GM10266 (cell line): ENCODE data around the gene SNORC.

Experiments used
- DNase-seq: peaks from one replicate; pipeline ENCODE4 v3.0.0; 2012; ENCODE audit errors: extremely low spot score
- CTCF ChIP-seq: IDR thresholded peaks from 2 replicates; pipeline ENCODE4 v1.5.1; 2012; ENCODE audit warnings: mild to moderate bottlenecking, low read depth; ENCODE audit not compliant: control insufficient read depth, insufficient read depth; ENCODE audit errors: missing control alignments

Gene SNORC

DNA sequence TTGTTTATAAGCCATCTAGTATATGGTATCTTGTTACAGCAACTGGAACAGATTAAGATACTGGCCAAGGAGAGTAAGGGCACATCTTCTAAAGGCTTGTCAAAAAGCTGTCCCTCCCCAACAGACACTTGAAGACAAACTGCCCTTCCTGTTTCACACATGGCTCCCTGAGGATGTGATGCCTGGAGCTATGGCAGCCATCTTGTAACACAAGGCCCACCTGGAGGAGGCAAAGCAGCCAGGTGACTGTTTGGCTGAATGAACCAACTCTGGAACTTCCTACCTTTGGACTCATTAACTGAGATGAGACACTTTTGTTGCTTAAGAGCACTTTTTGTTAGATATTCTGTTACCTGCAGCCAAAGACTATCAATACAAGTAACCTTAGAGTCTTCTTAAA is 54.4 kb downstream of the SNORC start:
- no peak for TF ChIP-seq CTCF

GRCh38 chr2:232925153-232925820 is 55.2 kb downstream of the SNORC start:
- DNase-seq: no peak
- TF ChIP-seq CTCF: no peak

More for the DNA sequence above, 54.4 kb downstream of the SNORC start:
- DNase-seq: no peak

DNA sequence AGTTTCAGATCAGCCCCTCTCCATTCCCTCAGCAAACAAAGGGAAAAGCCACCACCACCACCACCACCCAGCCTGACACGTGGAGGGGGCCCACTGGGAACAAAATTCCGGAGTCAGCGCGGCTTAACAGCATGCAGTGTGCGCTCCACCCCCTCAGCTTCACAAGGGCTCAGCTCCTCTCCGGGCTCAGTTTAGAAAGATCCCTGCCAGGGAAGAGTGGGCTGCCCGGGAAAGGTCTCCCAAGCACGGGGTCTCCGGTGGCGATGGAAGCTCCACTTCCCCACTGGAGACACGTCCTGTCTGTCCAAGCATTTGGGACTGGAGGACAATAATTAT is 55.7 kb downstream of the SNORC start:
- TF ChIP-seq CTCF: no peak
- DNase-seq: no peak

DNA sequence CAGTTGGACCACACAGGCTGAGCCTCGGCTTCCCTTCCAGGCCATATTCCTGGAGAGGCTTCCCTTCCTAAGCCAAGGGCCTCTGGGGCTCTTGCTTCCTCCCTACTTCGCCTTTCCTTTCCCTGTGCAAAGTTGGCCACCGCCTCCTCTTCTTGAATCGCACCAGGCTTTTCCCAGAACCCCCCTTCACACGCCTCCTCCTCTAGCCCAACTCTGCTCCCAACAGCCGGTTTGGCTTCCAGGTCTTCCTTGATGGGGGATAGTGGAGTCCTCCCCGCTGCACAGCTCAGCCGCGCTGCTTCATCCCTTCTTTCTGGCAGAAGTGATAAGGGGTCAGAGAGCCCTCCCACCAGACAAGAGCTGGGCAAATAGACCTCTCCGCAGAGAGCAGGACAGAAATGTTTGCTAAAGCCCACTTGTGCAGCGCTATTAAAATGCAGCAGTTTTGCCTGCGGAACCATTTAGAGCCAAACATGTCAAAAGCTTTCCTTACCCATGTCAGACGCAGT is 56.4 kb downstream of the SNORC start:
- no peak for TF ChIP-seq CTCF
- DNase-seq: no peak

DNA sequence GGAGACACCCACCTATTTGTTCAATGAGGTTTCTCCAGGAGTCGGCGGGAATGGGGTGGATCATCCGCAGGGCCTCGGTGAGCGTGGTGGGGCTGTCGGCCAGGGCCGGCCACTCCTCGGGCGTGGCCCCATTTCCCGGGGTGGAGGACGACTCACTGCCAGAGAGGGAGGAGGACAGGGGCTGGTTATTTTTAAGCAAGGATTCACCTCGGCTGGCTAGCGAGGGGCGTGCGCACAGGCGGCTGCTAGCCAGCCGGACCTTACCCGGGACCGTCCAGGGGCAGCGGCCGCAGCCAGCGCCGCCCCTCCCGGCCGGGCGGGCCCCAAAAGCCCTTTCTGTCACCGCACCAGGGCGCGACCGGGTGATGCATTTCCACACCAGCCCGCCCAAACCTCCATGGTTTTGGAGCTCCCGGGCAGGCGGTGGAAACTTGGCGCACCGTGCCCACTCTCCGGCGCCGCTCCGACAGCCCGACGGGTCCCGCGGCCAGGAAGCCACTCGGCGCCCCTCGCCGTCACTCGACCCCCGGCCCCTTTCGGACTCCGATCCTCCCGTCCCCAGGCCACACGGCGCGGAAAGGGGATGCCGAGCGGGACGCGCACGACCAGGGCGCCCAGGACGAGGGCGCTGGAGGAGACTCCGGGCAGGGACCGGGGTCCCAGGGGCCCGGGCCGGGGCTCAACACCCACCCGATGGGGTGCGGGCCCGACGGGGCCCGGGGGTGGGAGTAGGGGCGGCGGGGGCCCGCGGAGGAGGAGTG is 57.1 kb downstream of the SNORC start:
- peak; percentile 42 for DNase-seq
- TF ChIP-seq CTCF: no peak

DNA sequence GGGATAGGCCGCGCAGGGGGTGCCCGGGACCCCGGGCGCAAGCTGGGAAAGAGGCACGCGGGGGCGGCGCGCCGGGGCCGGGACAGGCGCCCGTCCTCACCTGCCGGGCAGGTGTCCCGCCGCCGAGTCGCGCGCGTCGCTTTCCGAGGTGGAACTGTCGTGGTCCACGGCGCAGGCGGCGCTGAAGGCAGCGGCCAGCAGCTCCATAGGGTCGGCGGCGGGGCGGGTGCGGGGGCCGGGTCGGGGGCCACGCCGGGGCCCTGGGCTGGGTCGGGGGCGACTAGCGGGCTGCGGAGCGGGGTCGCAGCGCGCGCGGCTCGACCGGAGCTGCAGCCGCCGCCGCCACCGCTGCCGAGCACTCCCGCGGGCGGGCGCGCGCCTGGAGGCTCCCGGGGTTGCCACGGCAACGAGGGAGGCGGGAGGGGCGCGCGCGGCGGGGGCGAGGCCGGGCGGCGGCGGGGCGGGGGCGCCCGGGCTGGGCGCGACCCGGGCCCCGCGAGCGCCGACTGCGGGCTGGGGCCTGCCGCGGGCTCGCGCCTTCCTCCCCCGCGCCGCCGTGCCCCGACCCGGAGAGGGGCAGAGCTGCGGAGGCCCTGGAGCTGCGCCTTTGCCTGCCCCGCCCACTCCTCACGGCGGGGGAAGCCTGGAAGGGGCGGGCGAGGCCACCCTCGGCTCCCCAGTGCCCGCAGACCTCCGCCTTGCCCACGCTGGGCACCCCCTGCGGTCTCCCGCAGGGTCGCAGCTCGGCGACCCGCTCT is 57.9 kb downstream of the SNORC start:
- peak; percentile 67 for DNase-seq
- TF ChIP-seq CTCF: no peak
